Activated T-cell treated with anti-CD3 and anti-CD28 coated beads, Interleukin-2, amount 50 U/mL, for 24 hours (primary cell): ENCODE measurements around the gene PDK2.
A peak's percentile ranks its signal among the peaks of the same experiment; 100 is the strongest.

ENCODE experiments used
- DNase-seq: peaks from one replicate; pipeline ENCODE4 v3.0.0-alpha.2; 2020
- H3K27ac Mint-ChIP-seq: 2 replicates; pipeline ENCODE4 v1.8.0; 2020; ENCODE audit warnings: mild to moderate bottlenecking, mixed read lengths
- H3K27me3 Mint-ChIP-seq: 2 replicates; pipeline ENCODE4 v1.8.0; 2020; ENCODE audit warnings: mixed read lengths
- H3K36me3 Mint-ChIP-seq: 2 replicates; pipeline ENCODE4 v1.8.0; 2020; ENCODE audit warnings: low read depth, mixed read lengths
- H3K4me1 Mint-ChIP-seq: 2 replicates; pipeline ENCODE4 v1.8.0; 2020; ENCODE audit warnings: low read depth, mixed read lengths
- H3K4me3 Mint-ChIP-seq: 2 replicates; pipeline ENCODE4 v1.8.0; 2020; ENCODE audit warnings: mild to moderate bottlenecking, moderate library complexity, mixed read lengths
- H3K9me3 Mint-ChIP-seq: 2 replicates; pipeline ENCODE4 v1.8.0; 2020; ENCODE audit warnings: mixed read lengths

The PDK2 gene

GRCh38 chr17:50120475-50121253 is 25.5 kb downstream of the PDK2 start:
- no peak overlapping the region for H3K4me3 Mint-ChIP-seq
- H3K27me3 Mint-ChIP-seq: peaks cover 45% of the 10 kb centered on the region
- no peak for DNase-seq
- no peaks in the 10 kb centered on the region for H3K9me3 Mint-ChIP-seq
- no peak overlapping the region for H3K27ac Mint-ChIP-seq
- no peaks in the 10 kb centered on the region for H3K36me3 Mint-ChIP-seq
- H3K4me1 Mint-ChIP-seq: peaks cover 8% of the 10 kb centered on the region

DNA sequence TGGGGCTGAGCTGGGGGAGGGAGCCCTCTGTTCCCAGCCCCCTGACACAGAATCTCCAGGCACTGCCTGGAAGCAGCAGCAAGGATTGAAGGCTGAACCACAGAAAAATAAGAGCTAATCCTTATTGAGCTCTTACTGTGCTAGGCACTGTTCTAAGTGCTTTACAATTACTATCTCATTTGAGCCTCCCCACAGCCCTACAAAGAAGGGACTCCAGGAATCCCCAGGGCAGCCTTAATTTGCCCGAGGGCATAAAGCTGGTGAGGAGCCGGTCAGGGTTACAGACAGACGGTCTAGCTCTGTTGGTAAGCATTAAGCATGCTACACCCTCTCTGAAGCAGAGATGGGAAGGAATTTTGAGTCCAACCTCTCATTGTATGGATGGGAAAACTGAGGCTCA is 27.8 kb downstream of the PDK2 start:
- H3K4me1 Mint-ChIP-seq: no peaks in the 10 kb centered on the region
- H3K27me3 Mint-ChIP-seq: peaks cover 31% of the 10 kb centered on the region
- H3K36me3 Mint-ChIP-seq: no peaks in the 10 kb centered on the region
- H3K9me3 Mint-ChIP-seq: no peaks in the 10 kb centered on the region
- no peak overlapping the region for H3K27ac Mint-ChIP-seq
- no peak for DNase-seq
- H3K4me3 Mint-ChIP-seq: no peak overlapping the region

DNA sequence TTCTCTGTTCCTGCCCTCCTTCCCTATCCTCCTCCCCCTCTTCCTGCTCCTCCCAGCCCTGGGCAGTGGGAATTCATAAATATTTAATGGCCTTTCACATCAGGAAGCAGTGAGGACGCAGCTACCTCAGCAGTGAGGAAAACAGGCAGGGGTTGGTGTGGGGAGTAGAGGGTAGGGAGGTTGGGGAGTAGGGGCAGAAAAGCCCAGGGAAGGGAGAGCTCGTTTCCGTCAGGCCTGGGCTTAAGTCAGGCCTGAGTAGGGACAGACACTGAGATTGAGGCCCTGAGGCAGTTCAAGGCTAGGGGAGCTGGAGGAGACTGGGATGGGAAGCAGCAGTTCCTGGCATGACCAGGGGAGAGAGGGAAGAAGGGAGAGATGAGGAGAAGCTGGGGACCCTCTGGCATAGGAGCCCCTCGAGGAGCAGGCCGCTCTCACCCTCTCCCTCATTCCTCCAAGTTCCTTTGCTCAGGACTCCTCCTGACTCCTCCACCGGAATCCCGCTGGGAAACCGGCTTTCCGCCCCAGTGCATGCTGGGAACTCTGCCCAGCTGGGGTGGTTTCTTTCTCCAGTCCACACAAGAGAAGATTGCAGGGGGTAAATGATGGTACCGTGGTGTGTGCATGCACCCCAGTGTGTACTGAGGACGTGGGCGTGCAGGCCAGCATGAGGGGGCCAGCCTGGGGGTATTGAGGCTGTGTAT is 28.6 kb downstream of the PDK2 start:
- Mint-ChIP-seq H3K27ac (no peak overlapping the region), H3K4me1 (peaks cover 4% of the 10 kb centered on the region), H3K9me3 (no peaks in the 10 kb centered on the region), H3K36me3 (no peaks in the 10 kb centered on the region), H3K27me3 (peaks cover 30% of the 10 kb centered on the region), H3K4me3 (no peak overlapping the region)
- DNase-seq: no peak

DNA sequence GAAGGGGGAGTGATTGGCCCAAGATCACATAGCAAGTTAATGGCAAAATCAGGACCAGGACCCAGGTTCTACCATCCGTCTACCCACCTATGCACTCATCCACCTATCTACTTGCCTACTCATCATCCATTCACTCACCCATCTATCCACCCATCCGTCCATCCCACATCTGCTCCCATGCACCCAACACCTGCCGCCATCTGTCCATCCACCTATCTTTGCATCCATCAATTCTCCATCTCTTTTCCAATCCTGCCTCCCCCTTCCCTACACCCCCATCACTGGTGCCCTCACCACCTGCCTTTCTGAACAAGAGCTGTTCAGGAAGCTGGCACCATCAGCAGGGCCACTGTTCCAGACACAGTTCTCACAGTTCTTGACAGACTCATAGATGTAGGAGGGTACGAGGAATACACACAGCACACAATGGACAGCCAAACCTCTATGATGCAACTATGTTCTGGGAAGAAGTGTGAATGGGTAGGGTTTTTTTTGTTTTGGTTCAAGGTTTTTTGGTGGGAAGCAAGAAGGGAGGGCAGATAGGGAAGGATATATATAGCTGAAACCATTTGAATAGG is 30.4 kb downstream of the PDK2 start:
- Mint-ChIP-seq H3K9me3 (no peaks in the 10 kb centered on the region), H3K27ac (no peak overlapping the region), H3K4me1 (peaks cover 10% of the 10 kb centered on the region), H3K27me3 (peaks cover 22% of the 10 kb centered on the region), H3K36me3 (no peaks in the 10 kb centered on the region), H3K4me3 (no peak overlapping the region)
- no peak for DNase-seq

GRCh38 chr17:50127697-50128361 is 32.7 kb downstream of the PDK2 start:
- Mint-ChIP-seq H3K4me3 (no peak overlapping the region), H3K27ac (no peak overlapping the region)

GRCh38 chr17:50128441-50129352 is 33.5 kb downstream of the PDK2 start:
- Mint-ChIP-seq H3K27me3 (peaks cover 26% of the 10 kb centered on the region), H3K36me3 (peaks cover 13% of the 10 kb centered on the region), H3K9me3 (no peaks in the 10 kb centered on the region), H3K4me3 (peak overlapping the region; percentile 50), H3K27ac (no peak overlapping the region), H3K4me1 (peaks cover 22% of the 10 kb centered on the region)
- no peak for DNase-seq

More at GRCh38 chr17:50127697-50128361, 32.7 kb downstream of the PDK2 start:
- no peak for DNase-seq
- Mint-ChIP-seq H3K9me3 (no peaks in the 10 kb centered on the region), H3K36me3 (peaks cover 6% of the 10 kb centered on the region), H3K27me3 (peaks cover 26% of the 10 kb centered on the region), H3K4me1 (peaks cover 22% of the 10 kb centered on the region)

GRCh38 chr17:50129353-50129727 is 34.2 kb downstream of the PDK2 start:
- H3K36me3 Mint-ChIP-seq: peaks cover 19% of the 10 kb centered on the region
- DNase-seq: peak; percentile 36
- H3K4me1 Mint-ChIP-seq: peaks cover 22% of the 10 kb centered on the region
- H3K27me3 Mint-ChIP-seq: peaks cover 26% of the 10 kb centered on the region
- no peak overlapping the region for H3K27ac Mint-ChIP-seq
- peak overlapping the region; percentile 56 for H3K4me3 Mint-ChIP-seq
- no peaks in the 10 kb centered on the region for H3K9me3 Mint-ChIP-seq

DNA sequence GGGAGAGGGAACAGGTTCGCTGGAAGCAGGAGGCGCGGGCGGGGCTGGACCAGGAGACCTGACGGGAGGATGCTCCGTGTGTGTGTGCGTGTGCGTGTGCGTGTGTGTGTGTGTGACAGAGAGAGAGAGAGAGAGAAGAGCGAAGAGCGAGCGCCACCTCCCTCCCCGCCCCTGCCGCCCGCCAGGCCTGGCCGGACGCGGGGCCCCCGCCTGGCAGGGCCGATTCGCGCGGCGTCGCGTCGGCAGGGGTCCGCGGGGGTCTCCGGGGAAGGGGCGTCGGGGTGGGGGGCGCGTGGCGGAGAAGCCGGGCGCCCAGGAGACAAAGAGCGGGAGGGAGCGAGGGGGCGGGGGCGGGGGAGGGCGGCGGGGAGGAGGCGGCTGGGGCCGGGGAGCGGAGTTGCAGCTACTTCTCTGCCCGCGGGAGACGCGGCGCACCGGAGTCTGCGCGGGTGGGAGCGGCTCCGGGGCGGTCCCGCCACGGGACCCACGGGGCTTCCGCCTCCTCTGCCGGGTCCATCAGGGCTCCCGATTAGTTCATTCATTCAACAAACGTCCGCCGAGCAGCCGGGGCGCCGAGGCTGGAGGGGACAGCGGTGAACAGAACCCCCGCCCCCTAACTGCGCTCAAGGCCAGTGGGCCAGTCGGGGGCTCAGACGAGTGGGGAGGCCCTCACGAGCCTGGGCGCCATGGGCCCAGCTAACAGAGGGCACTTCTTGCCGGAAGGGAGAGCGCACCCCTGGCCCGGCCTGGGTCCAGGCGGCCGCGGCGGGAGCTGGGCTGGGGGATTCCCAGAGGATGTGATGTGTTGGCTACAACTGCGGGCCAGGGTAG is 34.8 kb downstream of the PDK2 start, which contains the start of gene SAMD14:
Gene SAMD14, minus strand, starts transcription at position 433 of the 831 bp plus-strand sequence. CDS start 5,201 bp downstream, outside the sequence.
- peak; percentile 56 for DNase-seq
- H3K27ac Mint-ChIP-seq: peak within 1 kb of the TSS; percentile 40
- H3K36me3 Mint-ChIP-seq: peaks cover 25% of the 10 kb centered on the region
- peaks cover 22% of the 10 kb centered on the region for H3K4me1 Mint-ChIP-seq
- H3K27me3 Mint-ChIP-seq: peaks cover 26% of the 10 kb centered on the region
- H3K9me3 Mint-ChIP-seq: no peaks in the 10 kb centered on the region
- H3K4me3 Mint-ChIP-seq: peak within 1 kb of the TSS; percentile 61

DNA sequence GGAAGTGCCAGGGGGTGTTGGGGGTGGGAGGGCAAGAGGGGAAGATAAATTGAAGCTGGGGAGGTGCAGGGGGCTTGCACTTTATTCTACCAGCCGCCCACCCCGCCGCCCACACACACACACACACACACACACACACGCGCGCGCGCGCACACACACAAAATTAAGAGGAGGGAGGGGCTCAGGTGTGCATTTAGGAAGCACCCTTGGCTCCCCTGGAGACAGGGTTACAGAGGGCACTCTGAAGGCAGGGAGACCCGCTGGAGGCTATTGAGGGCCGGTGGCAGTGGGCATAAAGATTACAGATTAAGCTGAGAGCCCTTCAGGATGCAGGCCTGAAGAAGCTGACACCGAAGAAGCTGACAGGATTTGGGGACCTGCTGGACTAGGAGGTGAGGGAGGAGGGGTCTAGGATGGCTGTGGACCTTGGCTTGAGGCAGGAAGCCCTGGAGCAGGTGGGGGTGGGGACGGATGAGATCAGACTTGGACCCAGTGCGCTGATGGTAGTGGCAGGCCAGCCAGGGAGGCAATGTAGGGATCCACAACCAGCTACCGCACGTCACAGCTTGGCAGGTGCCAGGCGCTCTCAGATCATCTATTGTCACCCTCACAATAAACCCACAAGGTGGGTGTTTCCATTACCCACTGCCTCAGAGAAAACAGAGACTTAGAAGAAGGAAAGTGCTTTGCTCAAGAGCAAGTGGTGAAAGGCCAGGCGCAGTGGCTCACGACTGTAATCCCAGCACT is 35.6 kb downstream of the PDK2 start:
- no peaks in the 10 kb centered on the region for H3K9me3 Mint-ChIP-seq
- DNase-seq: peak; percentile 39
- peaks cover 31% of the 10 kb centered on the region for H3K36me3 Mint-ChIP-seq
- H3K27ac Mint-ChIP-seq: peak overlapping the region; percentile 40
- peaks cover 22% of the 10 kb centered on the region for H3K4me1 Mint-ChIP-seq
- peak overlapping the region; percentile 61 for H3K4me3 Mint-ChIP-seq
- H3K27me3 Mint-ChIP-seq: peaks cover 26% of the 10 kb centered on the region

DNA sequence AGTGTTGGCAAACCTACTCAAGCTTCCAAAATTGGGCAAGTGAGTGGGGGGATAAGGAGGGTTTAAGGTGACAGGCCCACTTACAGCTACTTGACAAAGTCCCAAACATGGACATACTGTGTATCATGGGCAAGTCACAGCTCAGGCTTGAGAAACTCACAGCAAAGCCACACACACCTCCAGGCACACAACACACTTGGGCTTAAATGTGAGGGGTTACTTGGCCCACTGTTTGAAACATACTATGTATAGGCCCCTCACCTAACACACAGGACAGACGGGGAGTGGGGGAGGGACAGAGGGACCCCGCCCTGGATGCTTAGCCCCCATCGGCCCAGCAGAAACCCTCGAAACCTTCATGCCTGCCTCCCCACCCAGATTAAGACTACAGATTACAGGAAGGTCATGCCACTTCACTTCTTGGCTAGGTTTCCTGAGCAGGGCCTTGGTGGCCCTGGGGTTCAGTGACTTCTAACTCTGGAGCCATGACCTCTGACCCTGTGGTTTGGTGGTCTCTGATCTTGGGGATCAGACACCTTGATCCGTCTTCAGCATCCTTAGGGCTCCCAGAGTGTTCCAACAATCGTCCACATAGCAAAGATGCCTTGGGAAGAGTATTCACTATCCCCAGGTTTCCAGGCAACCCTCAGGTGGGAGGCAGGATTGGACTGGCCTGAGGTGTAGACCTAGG is 37.1 kb downstream of the PDK2 start:
- DNase-seq: no peak
- Mint-ChIP-seq H3K36me3 (peaks cover 46% of the 10 kb centered on the region), H3K4me1 (peaks cover 22% of the 10 kb centered on the region), H3K27ac (no peak overlapping the region), H3K9me3 (no peaks in the 10 kb centered on the region), H3K4me3 (no peak overlapping the region), H3K27me3 (peaks cover 26% of the 10 kb centered on the region)

DNA sequence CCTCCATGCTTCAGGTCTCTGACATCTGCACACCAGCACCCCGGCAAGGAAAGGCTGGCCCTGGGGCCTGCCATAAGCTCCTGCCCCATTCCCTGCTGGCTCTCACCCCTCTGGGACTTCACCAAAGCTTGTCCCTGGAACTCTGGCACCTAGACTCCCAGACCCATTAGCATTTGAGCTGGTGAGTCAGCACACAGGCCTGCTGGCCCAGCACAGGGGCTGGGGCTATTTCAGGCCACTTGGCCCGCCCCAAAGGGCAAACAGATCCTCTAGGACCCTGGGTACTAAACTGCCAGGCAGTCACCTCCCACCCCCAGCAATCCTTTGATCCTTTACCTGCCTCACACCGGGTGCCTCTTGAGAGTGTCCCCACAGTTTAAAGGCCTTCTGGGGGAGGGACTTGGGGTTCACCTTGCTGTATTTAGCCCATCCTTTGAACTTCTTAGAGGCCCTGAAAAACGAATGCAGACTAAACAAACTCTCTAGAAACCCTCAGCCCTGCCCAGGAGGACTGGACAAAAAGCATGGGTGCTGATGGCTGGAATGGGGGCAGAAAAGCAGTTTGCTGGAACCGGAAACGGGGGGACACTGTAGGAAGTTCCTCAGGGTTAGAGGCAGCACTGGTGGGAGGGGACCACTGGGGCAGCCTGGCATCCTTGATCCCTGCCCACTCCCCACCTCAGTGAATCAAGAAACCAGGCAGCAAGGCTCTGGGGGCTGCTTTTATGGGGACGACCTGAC is 38.0 kb downstream of the PDK2 start:
- Mint-ChIP-seq H3K27me3 (peaks cover 18% of the 10 kb centered on the region), H3K4me1 (peaks cover 22% of the 10 kb centered on the region), H3K4me3 (no peak overlapping the region), H3K36me3 (peaks cover 56% of the 10 kb centered on the region), H3K9me3 (no peaks in the 10 kb centered on the region), H3K27ac (no peak overlapping the region)
- no peak for DNase-seq

DNA sequence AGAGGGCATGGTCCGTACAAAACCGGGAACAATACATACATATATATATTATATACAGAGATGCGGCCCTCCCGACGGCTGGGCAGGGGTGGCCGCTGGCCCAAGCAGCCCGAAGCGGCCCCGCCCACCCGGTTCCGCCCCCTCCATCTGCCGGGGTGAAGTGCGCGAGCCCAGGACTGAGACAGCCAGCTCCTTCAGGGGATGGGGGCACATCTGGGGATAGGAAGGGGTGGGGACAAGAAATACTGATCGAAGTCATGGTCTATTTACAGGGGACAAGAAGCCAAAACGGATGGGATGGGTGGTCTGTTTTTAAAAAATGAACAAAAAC is 38.6 kb downstream of the PDK2 start:
- DNase-seq: no peak
- Mint-ChIP-seq H3K4me3 (no peak overlapping the region), H3K4me1 (peaks cover 21% of the 10 kb centered on the region), H3K27me3 (peaks cover 14% of the 10 kb centered on the region), H3K36me3 (peaks cover 61% of the 10 kb centered on the region), H3K9me3 (no peaks in the 10 kb centered on the region), H3K27ac (no peak overlapping the region)
